Measurements from ENCODE around the gene BCR.

BCR gene

DNA sequence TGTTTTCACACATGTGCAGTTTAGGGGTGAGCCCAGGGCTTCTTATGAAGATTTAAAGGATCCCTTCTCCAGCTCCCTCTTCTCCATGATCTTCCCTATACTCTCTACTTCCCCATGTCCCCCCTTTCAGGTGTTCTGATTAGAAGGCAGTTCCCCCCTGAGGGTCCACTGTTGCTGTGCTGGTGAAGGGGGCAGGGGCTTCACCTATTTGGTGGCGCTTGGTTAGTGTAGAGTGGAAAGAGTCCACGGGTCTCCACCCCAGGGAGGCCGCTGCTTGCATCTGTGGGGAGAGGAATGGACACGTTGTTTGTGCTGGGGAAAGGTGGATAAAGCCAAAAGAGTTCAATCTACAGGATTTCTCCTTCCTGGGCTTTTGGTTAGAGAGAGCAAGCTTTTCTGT is 49.3 kb downstream of the BCR start:
- DNase-seq (ENCODE audit: low read depth in 1 of 2, low spot score in 1 of 2) = no peak
- TF ChIP-seq JUND (IDR thresholded peaks at IDR 0.05; ENCODE audit: low read depth) = no peak
- in situ Hi-C loops (cut with HindIII; ENCODE audit: low pct_unique_long_range_greater_than_20kb, low sequenced_read_pairs) = no loop called here

DNA sequence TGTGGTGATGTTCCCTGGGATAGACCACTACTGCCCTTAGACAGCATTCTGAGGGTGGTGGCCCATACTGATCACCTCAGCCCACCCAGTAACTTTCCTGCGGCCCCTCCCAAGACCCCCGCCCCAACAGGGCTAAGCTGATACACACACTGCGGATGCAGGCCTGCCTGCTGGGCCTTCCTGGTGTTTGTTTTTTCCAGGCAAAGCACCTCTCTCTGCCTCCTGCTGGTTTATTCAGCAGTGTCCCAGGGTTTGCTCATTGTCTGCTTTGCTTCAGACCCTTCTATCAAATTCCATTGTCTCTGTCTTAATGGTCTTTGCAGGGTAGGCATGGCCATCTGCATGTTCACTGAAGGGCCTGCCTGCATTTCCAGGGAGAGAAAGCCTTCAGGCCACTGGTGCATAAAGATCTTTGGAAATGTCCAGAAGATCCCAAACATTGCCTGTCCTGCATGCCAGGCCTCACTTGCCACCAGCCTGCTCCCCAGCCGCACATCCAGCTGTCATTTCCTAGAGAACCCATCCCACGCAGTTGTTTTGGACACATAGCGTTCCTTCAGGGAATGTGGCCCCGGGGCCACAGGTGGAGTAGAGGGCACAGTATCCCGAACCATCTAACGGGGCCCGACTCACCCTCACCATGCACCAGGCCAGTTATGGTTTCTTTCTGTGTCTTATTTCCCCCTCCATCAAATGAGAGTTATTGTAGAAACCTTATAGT is 50.2 kb downstream of the BCR start:
- DNase-seq (ENCODE audit: low read depth in 1 of 2, low spot score in 1 of 2) = no peak
- TF ChIP-seq JUND (IDR thresholded peaks at IDR 0.05; ENCODE audit: low read depth) = no peak
- in situ Hi-C loops (cut with HindIII; ENCODE audit: low pct_unique_long_range_greater_than_20kb, low sequenced_read_pairs) = no loop called here

DNA sequence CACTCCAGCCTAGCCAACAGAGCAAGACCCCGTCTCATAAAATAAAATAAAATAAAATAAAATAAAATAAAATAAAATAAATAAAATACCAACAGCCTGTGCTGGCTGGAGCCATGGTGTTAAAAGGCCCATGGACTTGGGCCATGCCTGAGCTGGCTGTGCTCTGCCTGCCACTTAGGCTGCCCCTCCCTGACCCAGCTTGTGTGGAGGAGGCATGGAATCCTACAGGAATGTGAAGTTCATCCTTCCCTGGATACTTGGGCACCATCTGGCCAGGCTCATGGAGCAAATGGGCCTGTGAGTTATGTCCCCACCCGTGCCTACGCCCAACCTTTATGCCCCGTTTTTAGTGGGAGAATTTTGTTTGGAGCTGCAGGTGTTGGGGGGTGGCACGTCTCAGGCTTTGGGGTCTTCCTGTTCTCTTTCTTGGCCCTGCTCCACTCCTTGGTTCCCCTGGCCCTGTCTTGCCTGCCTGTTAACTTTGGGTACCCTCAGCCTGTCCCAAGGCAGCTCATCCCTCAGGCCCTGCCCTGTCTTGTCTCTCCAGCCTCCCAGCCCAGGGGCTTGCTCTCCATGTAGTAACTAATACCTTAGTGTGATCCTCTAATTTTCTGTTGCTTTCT is 51.3 kb downstream of the BCR start:
- TF ChIP-seq JUND (IDR thresholded peaks at IDR 0.05; ENCODE audit: low read depth) = no peak
- in situ Hi-C loops (cut with HindIII; ENCODE audit: low pct_unique_long_range_greater_than_20kb, low sequenced_read_pairs) = no loop called here
- no peak for DNase-seq (ENCODE audit: low read depth in 1 of 2, low spot score in 1 of 2)

DNA sequence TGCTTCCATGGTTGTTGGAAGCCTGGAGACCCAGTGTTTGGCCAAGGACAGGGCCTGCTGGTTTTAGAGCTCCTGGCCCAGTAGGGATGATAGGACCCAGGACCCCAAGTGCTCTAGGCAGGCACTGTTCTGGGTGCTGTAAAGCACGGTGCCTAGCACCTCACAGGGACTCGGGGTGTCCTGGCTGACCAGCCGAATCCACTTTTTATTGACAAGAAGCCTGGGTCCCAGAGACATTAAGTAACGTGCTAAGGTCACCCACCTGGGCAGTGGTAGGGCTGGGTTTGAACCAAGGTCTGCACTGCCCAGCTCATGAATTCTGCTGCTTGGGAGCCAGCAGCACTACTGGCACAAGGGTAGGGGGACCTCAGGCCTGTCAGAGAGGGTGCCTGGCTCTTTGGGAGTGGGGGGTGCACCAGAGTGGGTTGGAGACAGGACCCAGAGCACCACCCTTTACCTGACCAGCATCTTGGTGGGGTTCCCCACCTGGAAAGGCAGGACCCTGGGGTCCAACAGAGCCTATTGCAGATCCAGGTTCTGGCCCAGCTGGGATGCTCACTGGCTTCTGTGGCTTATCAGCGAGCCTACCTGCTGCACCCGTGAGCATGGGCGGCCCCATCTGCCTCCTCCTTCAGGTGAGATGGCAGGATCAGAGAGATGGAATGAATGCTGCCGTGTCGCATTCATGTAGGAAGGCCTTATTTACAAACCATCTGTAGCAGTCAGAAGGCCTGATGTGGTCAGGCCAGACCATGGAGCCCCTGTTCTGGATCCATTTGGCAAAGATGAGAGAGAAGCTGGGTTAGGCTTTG is 52.0 kb downstream of the BCR start:
- in situ Hi-C loops (cut with HindIII; ENCODE audit: low pct_unique_long_range_greater_than_20kb, low sequenced_read_pairs) = no loop called here
- DNase-seq (ENCODE audit: low read depth in 1 of 2, low spot score in 1 of 2) = no peak

DNA sequence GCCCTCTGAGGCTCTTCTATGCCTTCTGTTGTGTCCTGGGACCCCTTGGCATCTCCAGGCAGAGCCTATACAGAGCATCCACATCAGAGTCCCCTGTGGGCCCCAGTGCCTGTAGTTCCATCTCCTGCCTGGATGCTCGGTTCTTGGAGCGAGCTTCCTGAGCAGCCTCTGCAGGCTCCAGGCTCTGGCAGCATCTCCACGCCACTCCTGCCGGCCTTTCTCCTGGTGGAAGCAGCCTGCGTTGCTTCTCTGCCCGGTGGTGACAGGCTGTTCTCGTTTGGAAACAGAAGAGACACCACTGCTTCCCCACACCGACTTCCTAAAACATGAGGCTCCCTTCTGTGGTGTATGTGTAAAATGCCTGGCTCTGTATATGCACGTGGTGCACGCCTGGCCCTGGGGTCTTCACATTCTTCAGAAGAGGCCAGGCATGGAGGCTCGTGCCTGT is 52.8 kb downstream of the BCR start:
- no peak for DNase-seq (ENCODE audit: low read depth in 1 of 2, low spot score in 1 of 2)
- no peak for TF ChIP-seq JUND (IDR thresholded peaks at IDR 0.05; ENCODE audit: low read depth)
- in situ Hi-C loops (cut with HindIII; ENCODE audit: low pct_unique_long_range_greater_than_20kb, low sequenced_read_pairs) = no loop called here

More for the DNA sequence above, 52.0 kb downstream of the BCR start:
- TF ChIP-seq JUND (IDR thresholded peaks at IDR 0.05; ENCODE audit: low read depth) = no peak

DNA sequence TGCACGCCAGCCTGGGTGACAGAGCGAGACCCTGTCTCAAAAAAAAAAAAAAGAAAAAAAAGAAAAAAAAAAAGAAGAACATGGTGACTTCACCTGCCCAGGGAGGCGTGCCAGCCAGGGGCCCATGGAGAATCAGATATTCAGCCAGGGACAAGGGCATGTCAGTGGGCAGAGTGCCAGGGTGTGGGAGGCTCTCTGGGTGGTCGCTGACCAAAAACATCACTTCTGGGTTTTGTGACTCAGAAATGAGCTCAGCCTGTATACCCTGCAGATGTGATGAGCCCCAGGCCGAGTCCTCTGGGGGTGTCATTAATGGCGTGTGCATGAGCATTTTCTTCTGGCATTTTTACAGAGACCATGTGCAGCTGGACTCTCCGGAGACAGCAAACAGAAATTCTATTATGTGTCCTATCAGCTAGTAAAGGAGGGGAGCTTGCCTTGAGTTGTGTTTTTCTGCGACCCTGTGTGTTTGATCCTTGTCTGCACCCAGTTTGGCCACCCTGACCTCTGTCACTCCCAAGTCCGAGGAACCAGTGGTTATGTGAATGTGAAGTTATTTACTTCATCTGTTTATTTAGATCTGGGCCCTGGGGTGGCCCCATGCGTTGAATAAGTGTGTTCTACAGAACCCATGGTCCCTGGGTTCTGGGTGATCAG is 53.6 kb downstream of the BCR start:
- in situ Hi-C loops (cut with HindIII; ENCODE audit: low pct_unique_long_range_greater_than_20kb, low sequenced_read_pairs) = no loop called here

DNA sequence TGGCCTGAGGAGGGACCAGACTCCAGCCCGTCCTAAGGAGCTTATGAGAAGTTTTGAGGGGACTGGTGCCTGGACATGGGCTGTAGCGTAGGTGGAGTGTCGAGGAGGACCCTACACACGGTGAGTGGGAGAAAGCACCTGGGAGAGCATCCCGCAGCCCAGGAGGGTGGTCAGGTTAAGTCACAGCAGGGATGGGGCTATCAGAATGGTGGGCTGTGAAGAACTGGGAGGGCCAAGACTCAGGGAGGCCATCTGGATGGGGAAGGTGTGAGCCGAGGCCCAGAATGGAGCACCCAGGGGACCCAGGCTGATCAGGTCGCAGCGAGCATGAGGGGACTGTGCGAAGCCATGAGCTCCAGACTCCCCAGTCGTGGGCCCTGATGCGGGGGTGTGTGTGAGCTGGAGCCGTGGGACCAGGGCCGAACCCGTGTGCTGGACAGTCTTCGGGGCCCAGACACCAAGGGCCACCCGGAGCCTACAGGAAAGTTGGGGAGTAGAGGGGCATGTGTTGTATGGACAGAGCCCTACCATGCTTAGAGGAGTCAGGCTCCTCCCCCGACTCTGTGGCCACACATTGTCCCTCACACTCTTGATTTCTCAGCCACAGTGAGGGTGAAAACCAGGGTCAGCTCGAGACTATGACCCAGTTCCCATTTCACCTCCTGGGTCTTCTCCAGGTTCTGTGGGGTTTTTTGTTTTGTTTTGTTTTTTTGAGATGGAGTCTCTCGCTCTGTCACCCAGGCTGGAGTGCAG is 54.3 kb downstream of the BCR start:
- no peak for DNase-seq (ENCODE audit: low read depth in 1 of 2, low spot score in 1 of 2)
- in situ Hi-C loops (cut with HindIII; ENCODE audit: low pct_unique_long_range_greater_than_20kb, low sequenced_read_pairs) = no loop called here
- TF ChIP-seq JUND (IDR thresholded peaks at IDR 0.05; ENCODE audit: low read depth) = no peak

More for the DNA sequence above, 53.6 kb downstream of the BCR start:
- DNase-seq (ENCODE audit: low read depth in 1 of 2, low spot score in 1 of 2) = no peak
- no peak for TF ChIP-seq JUND (IDR thresholded peaks at IDR 0.05; ENCODE audit: low read depth)

DNA sequence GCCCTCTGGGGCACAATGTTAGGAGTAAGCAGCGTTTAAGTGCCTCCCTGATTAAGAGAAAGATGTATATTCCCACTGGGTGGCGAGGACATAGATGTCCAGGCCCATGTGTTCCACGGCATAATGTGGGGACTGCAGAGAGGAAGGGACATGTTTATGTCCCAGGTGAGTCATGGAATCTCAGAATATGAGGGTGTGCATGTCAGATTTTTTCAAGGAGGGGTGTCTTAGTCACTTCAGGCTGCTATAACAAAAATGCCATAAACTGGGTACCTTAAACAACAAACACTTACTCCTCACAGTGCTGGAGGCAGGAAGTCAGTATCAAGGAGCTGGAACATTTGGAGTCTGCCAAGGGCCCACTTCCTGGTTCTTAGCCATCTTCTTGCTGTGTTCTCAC is 55.1 kb downstream of the BCR start:
- in situ Hi-C loops (cut with HindIII; ENCODE audit: low pct_unique_long_range_greater_than_20kb, low sequenced_read_pairs) = no loop called here
- no peak for TF ChIP-seq JUND (IDR thresholded peaks at IDR 0.05; ENCODE audit: low read depth)
- no peak for DNase-seq (ENCODE audit: low read depth in 1 of 2, low spot score in 1 of 2)

DNA sequence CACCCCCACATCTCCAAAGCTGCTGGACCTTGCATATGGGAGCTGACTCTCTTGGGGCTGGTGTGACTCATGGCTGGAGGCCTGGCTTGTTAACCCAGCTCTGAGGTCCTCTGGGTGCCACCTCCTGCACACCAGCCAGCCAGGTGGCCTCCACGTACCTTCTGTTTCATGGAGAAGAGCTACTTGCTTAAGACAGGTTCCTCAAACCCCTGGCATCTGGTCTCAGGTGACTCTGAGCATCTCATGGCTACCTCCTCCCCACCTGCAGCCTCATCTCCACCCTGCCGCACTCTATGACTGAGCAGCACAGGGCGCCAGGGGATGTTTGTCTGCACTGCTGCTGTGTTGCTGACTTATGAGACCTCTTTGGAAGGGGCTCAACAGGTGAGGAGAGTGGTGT is 55.7 kb downstream of the BCR start:
- in situ Hi-C loops (cut with HindIII; ENCODE audit: low pct_unique_long_range_greater_than_20kb, low sequenced_read_pairs) = no loop called here
- no peak for TF ChIP-seq JUND (IDR thresholded peaks at IDR 0.05; ENCODE audit: low read depth)

DNA sequence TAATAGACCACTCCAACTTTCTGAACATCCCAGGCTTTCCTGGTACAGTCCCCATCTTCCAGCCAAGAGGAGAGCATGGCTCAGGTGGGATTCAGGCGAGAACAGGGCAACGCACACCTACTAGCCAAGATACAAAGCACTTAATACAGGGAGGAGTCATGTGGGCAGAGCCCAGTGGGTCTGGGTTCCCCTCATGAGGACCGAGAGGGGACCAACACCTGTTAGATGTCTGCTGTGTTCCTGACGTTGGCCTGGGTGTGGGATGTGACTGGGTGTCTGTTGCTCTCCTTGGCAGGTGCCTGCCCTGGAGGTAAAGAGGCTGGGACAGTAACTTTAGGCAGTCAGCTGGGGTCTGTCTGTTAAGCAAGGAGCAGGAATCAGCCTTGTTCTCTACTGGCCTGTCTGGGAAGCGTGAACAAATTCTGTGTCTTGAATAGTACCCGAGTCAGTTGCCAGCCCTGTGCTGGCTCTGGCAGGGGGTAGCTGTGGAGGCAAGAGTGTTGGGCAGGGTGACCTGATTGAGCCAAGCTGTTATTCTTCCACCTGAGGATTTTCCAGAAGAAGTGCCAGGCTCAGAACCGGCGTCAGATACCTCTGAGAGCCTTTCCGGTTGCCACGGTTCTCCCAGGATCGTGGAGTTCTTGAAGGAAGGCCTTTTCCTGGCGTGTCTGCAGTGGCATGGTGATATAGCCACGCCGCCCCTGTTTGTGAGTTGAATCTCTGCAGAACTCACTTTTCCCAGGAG is 56.3 kb downstream of the BCR start:
- in situ Hi-C loops (cut with HindIII; ENCODE audit: low pct_unique_long_range_greater_than_20kb, low sequenced_read_pairs) = no loop called here
- no peak for TF ChIP-seq JUND (IDR thresholded peaks at IDR 0.05; ENCODE audit: low read depth)
- DNase-seq (ENCODE audit: low read depth in 1 of 2, low spot score in 1 of 2) = no peak

More for the DNA sequence above, 55.7 kb downstream of the BCR start:
- no peak for DNase-seq (ENCODE audit: low read depth in 1 of 2, low spot score in 1 of 2)

DNA sequence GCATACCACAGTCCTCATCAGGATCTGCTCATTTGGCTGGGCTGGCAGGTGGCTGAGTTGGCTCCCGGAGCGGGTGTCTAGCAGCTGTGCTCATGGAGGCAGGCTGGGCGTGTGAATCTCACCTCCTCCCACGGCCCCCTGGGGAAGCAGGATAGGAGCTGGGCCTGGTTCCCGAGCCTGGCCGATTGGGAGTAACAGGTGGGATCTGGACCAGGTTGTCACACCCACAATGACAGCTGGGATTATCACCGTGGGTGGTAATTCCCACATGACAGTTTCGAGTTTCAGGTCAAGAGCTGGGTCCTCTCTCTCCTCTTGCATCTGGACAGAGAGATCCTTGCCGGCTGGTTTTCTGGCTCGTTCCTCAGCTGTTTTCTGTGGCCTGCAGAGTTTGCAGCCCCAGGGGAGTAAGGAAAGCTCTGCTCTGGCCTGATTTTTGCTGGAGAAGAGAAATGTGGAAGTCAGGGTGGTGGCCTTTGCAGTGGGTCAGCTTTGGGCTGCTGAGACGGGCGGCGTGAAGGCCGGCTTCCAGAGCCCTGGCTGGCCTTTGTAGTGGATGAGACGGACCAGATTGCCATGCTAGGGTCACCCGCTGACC is 57.0 kb downstream of the BCR start:
- no peak for DNase-seq (ENCODE audit: low read depth in 1 of 2, low spot score in 1 of 2)
- in situ Hi-C loops (cut with HindIII; ENCODE audit: low pct_unique_long_range_greater_than_20kb, low sequenced_read_pairs) = no loop called here
- no peak for TF ChIP-seq JUND (IDR thresholded peaks at IDR 0.05; ENCODE audit: low read depth)
